ENCODE data around the gene DDI2.
"Not testable (repeated sequence)": the region's sequence is repeated elsewhere in the genome, so short reads cannot be mapped to it uniquely, and the experiment has no call there.

Gene DDI2

DNA sequence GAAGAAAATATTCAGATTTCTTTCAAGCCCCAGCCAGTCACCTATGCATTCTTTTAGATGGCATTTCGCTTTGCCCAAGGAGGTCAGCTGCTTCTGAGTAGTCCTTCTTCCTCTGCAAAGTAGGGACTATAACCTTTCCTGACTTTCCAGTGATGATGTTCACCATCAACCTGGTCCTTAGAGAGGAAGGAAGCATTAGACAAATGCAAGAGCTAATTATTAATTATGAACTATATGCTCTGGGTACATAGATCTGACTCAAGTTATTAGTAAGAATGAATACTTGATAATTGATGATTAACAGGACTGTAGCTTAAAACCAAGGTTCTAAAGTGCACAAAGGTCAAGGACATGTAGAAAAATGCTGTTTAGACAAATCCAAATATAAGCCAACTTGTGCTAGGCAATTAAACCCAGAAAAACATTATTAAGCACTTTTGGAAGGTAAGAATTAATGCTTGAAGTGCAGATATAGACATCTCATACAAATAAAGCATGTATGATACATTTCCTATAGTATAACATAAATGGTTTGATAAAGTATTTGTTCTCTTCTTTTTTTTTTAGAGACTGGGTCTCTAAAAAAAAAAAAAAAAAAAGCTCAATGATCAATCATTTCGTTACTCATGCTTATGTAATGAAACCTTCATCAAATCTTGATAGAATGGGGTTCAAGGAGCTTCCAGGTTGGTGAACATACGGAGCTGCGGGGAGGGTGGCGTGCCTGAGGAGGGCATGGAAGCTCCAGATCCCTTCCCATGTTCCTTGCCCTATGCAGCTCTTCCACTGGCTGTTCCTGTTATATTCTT, 21.2 kb upstream of the DDI2 start:
- Mint-ChIP-seq H3K27ac (no peak overlapping the region), H3K27me3 (no peaks in the 10 kb centered on the region), H3K36me3 (ENCODE audit: low read depth) (no peaks in the 10 kb centered on the region), H3K4me3 (no peak overlapping the region), H3K4me1 (ENCODE audit: low read depth) (no peaks in the 10 kb centered on the region), H3K9me3 (no peaks in the 10 kb centered on the region)

DNA sequence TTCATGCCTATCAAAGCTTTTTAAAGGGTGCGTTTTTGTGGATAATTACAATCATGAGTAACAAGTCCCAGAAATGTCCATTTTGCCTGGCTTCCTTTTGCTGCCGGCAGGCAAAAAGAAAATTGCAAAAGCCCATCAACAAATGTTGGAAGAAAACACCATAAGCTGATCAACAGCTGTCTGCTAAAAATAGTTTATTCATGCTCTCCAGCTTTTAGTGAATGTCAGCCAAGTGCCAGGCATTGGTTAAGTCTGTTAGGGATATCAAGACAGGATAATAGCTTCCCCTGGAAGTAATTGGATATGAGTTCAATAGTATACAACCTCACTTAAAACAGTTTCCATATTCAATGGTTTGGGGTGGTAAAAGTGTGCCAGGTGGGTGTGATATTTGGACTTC, 18.8 kb upstream of the DDI2 start:
- no peaks in the 10 kb centered on the region for H3K27me3 Mint-ChIP-seq
- H3K36me3 Mint-ChIP-seq (ENCODE audit: low read depth), result no peaks in the 10 kb centered on the region
- peaks cover 5% of the 10 kb centered on the region for H3K4me1 Mint-ChIP-seq (ENCODE audit: low read depth)
- H3K27ac Mint-ChIP-seq, result no peak overlapping the region
- H3K4me3 Mint-ChIP-seq, result no peak overlapping the region
- no peaks in the 10 kb centered on the region for H3K9me3 Mint-ChIP-seq

GRCh38 chr1:15603050-15603965, 13.9 kb upstream of the DDI2 start:
- peak overlapping the region; percentile 26 for H3K27ac Mint-ChIP-seq

DNA sequence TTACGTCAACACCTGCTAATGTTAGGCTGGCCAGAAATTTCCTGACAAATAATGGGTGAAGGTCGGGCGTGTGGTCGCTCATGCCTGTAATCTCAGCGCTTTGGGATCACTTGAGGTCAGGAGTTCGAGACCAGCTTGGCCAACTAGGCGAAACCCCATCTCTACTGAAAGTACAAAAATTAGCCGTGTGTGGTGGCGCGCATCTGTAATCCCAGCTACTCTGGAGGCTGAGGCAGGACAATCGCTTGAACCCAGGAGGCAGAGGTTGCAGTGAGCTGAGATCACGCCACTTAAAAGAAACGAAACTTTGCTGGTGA, 13.3 kb upstream of the DDI2 start:
- H3K27me3 Mint-ChIP-seq; H3K9me3 Mint-ChIP-seq; H3K36me3 Mint-ChIP-seq (ENCODE audit: low read depth): not testable (repeated sequence)
- Mint-ChIP-seq H3K4me1 (ENCODE audit: low read depth) (peaks cover 14% of the 10 kb centered on the region), H3K27ac (peak overlapping the region; percentile 26), H3K4me3 (peak overlapping the region; percentile 77)

More at GRCh38 chr1:15603050-15603965, 13.9 kb upstream of the DDI2 start:
- Mint-ChIP-seq H3K9me3 (peaks cover 3% of the 10 kb centered on the region), H3K27me3 (no peaks in the 10 kb centered on the region), H3K36me3 (ENCODE audit: low read depth) (no peaks in the 10 kb centered on the region), H3K4me1 (ENCODE audit: low read depth) (peaks cover 14% of the 10 kb centered on the region), H3K4me3 (peak overlapping the region; percentile 77)

- H3K4me3 Mint-ChIP-seq; H3K27ac Mint-ChIP-seq; H3K36me3 Mint-ChIP-seq (ENCODE audit: low read depth); H3K27me3 Mint-ChIP-seq; H3K9me3 Mint-ChIP-seq: not testable (repeated sequence)
- H3K4me1 Mint-ChIP-seq (ENCODE audit: low read depth), result peaks cover 14% of the 10 kb centered on the region
Measured at GRCh38 chr1:15604400-15604799, 12.9 kb upstream of the DDI2 start.

DNA sequence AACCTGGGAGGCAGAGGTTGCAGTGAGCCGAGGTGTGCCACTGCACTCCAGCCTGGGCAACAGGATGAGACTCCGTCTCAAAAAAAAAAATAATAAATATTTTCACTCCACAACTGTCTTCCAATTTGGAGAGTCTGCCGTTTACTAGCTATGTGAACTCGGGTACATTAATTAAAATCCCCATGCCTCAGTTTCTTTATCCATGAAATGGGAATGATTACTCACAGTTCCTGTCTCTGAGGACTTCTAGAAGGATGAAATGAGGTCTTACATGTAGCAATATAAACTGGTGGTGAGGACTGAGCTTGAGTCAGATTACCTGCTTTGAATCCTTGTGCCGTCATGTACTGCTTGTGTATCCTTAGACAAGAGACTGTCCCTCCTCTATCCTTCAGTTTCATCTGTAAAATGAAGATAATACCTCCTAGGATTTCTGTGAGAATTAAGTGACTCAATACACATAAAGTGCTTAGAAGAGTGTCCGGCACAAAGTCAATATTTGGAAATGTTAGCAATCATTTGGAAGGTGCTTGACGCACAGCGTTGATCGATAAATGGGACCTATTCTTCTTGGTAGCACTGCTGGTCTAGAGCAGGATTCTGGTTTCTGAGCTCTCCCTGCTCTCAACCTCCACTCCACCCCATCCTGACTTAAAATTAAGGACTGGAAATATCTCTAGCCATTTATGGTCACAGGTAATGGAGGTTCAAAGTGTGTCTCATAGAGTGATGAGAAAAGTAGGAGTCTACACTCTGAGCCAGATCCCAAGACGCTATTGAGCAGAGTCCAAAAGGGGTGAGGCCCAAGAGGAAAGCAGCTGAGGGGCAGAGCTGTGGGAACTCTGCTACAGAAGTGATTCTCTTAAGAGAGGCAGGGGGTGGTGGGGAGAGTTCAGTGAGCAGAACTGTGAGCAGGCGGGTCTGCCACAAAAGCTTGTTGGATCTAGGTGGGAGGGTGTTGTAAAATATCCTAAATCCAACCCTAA, 11.6 kb upstream of the DDI2 start:
- Mint-ChIP-seq H3K36me3 (ENCODE audit: low read depth) (no peaks in the 10 kb centered on the region), H3K27me3 (no peaks in the 10 kb centered on the region), H3K27ac (no peak overlapping the region), H3K4me1 (ENCODE audit: low read depth) (peaks cover 14% of the 10 kb centered on the region), H3K4me3 (no peak overlapping the region), H3K9me3 (peaks cover 3% of the 10 kb centered on the region)

- H3K4me3 Mint-ChIP-seq, result no peak overlapping the region
- no peaks in the 10 kb centered on the region for H3K4me1 Mint-ChIP-seq (ENCODE audit: low read depth)
- H3K9me3 Mint-ChIP-seq, result no peaks in the 10 kb centered on the region
- no peaks in the 10 kb centered on the region for H3K36me3 Mint-ChIP-seq (ENCODE audit: low read depth)
- no peak overlapping the region for H3K27ac Mint-ChIP-seq
- no peaks in the 10 kb centered on the region for H3K27me3 Mint-ChIP-seq
Measured at GRCh38 chr1:15609631-15610030, 7.6 kb upstream of the DDI2 start.

DNA sequence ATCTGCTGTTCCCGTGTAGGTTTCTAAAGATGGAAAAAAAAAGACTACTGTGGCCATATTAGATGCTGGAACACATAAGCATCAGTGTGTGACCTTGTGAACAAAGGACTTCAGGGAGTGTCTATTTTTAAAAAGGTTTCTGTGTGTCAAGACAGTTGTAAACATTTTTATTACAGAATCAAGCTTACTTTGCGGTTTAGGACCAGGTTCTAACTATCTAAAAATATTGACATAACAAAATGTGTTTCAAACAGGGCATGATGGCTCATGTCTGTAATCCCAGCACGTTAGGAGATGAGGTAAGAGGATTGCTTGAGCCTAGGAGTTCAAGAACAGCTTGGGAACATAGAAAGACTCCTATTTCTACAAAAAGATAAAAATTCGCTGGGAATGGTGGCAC, 7.1 kb upstream of the DDI2 start:
- no peaks in the 10 kb centered on the region for H3K4me1 Mint-ChIP-seq (ENCODE audit: low read depth)
- H3K36me3 Mint-ChIP-seq (ENCODE audit: low read depth), result no peaks in the 10 kb centered on the region
- no peaks in the 10 kb centered on the region for H3K9me3 Mint-ChIP-seq
- H3K27ac Mint-ChIP-seq, result no peak overlapping the region
- no peaks in the 10 kb centered on the region for H3K27me3 Mint-ChIP-seq
- H3K4me3 Mint-ChIP-seq, result no peak overlapping the region

DNA sequence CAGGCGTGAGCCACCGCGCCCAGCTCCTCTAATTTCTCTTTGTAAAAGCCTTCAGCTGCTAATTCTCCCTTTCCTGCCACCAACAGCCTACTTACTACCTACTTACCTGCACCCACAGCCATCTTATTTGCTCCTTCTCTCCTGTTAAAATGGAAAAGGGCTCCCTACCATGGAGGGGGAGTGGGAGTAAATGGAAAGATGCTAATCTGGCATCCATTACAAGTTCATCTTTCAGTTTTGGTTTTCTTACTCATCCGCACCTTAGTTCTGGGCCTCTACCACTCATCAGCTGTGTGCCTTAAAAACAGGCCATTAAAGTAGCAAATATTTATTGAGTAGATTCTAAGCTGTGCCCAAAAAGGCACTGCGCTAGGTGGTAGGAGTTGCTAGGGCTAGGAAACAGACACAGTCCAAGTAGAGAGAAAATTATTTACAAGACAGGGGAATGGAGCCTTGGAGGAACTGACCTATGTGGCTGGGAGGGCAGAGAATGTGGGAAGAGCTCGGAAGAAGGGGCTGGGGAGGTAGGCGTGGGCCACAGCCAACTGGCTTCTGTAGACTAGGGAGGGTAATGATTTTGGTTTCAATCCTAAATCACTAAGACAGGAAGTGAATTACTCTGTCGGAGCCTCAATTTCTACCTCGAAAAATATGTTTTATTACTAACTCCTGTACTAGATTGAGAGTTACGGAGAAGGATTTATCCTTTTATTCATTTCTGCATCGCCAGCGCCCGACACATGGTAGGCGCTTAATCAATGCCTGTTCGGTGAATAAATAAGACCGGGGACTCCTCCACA, 685 bp upstream of the DDI2 start:
- Mint-ChIP-seq H3K4me1 (ENCODE audit: low read depth) (peaks cover 49% of the 10 kb centered on the region), H3K4me3 (peak overlapping the region; percentile 95)

DNA sequence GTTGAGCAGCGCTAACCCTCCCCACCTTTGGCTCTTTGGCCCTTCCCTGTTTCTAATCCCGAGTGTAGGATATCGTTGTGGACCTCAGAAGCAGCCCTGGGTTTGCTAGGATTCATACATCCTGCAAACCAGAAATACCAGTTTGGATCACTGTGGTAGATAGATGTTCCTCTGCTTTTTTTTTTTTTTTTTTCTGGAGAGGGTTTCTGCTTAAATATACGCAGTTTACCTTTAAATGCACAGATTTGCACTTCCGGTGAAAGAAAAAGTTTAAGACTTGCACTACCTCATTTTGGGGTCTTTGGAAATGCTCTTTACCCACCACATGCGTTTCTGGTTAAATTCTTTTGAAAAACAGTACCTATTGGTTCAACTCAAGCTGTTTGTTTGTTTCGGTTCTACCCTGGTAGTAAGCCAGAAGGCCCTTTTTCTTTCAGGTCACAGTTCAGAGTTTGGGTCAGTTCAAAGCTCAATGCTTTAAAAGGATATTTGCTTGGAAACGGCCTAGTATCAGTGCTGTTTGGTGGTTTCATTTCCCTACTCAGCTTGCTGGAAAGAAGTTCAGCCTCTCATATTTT, 908 bp downstream of the DDI2 start:
- Mint-ChIP-seq H3K36me3 (ENCODE audit: low read depth) (peaks cover 27% of the 10 kb centered on the region), H3K4me1 (ENCODE audit: low read depth) (peaks cover 64% of the 10 kb centered on the region), H3K4me3 (peak overlapping the region; percentile 95), H3K27me3 (no peaks in the 10 kb centered on the region), H3K9me3 (no peaks in the 10 kb centered on the region), H3K27ac (peak overlapping the region; percentile 95)

More for the DNA sequence above, 685 bp upstream of the DDI2 start:
- Mint-ChIP-seq H3K36me3 (ENCODE audit: low read depth) (peaks cover 22% of the 10 kb centered on the region), H3K27me3 (no peaks in the 10 kb centered on the region), H3K27ac (peak overlapping the region; percentile 86), H3K9me3 (no peaks in the 10 kb centered on the region)

- H3K9me3 Mint-ChIP-seq, result no peaks in the 10 kb centered on the region
- peaks cover 27% of the 10 kb centered on the region for H3K36me3 Mint-ChIP-seq (ENCODE audit: low read depth)
- peaks cover 64% of the 10 kb centered on the region for H3K4me1 Mint-ChIP-seq (ENCODE audit: low read depth)
- peak overlapping the region; percentile 95 for H3K27ac Mint-ChIP-seq
- no peaks in the 10 kb centered on the region for H3K27me3 Mint-ChIP-seq
- peak overlapping the region; percentile 95 for H3K4me3 Mint-ChIP-seq
Measured at GRCh38 chr1:15618655-15619525, 1.6 kb downstream of the DDI2 start.

DNA sequence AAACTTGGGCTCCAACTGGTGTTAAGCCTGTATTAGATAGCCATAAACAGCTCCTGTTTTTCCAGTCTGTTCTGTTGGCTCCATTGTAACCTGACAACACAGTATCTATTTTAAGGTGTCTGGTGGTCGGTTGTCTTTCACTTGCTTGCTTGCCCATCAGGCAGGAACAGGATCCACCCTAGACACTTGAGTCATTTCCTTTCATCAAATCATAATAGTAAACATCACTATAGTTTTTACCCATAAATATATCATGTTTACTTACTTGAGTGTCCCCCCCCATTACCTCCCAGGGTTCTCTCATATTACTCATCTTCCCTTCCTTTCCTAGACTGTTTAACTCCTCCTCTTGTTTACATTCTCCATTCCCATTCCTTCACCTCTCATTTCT, 2.9 kb downstream of the DDI2 start:
- Mint-ChIP-seq H3K27me3 (no peaks in the 10 kb centered on the region), H3K9me3 (no peaks in the 10 kb centered on the region), H3K36me3 (ENCODE audit: low read depth) (peaks cover 27% of the 10 kb centered on the region), H3K4me3 (peak overlapping the region; percentile 48), H3K27ac (peak overlapping the region; percentile 18), H3K4me1 (ENCODE audit: low read depth) (peaks cover 74% of the 10 kb centered on the region)

All from stimulated activated naive CD8-positive, alpha-beta T cell treated with anti-CD3 and anti-CD28 coated beads, Interleukin-15, Interleukin-2, amounts not matched to agents 100 ng/mL and 50 ng/mL, for 24 hours (primary cell).